Endothelial cell (in vitro differentiated cells): Measurements from ENCODE around the gene USP13. TPM values are rescaled to one million over a fixed set of nuclear protein-coding genes. Genes with fewer than 3 reads are reported as not detected.

Experiments used
- DNase-seq: peaks from one replicate; pipeline ENCODE4 v3.0.0; 2021; ENCODE audit warnings: low spot score
- H3K27ac Mint-ChIP-seq: one replicate; pipeline ENCODE4 v1.8.0; 2021; ENCODE audit warnings: mixed read lengths, inconsistent platforms; ENCODE audit not compliant: unreplicated experiment
- H3K27me3 Mint-ChIP-seq: one replicate; pipeline ENCODE4 v1.8.0; 2021; ENCODE audit warnings: mild to moderate bottlenecking, moderate library complexity, mixed read lengths, inconsistent platforms; ENCODE audit not compliant: unreplicated experiment
- H3K36me3 Mint-ChIP-seq: one replicate; pipeline ENCODE4 v1.8.0; 2021; ENCODE audit warnings: mild to moderate bottlenecking, low read depth, mixed read lengths, inconsistent platforms; ENCODE audit not compliant: unreplicated experiment
- H3K4me1 Mint-ChIP-seq: one replicate; pipeline ENCODE4 v1.8.0; 2021; ENCODE audit warnings: mild to moderate bottlenecking, mixed read lengths, inconsistent platforms; ENCODE audit not compliant: unreplicated experiment
- H3K4me3 Mint-ChIP-seq: one replicate; pipeline ENCODE4 v1.8.0; 2021; ENCODE audit warnings: mild to moderate bottlenecking, mixed read lengths, inconsistent platforms; ENCODE audit not compliant: unreplicated experiment
- H3K9me3 Mint-ChIP-seq: one replicate; pipeline ENCODE4 v1.8.0; 2021; ENCODE audit warnings: mixed read lengths, inconsistent platforms; ENCODE audit not compliant: unreplicated experiment
- CTCF ChIP-seq: fragments of 200-600 bp; sonication (generic); IDR thresholded peaks from one replicate; pipeline ENCODE4 v1.5.0; 2021; ENCODE audit warnings: antibody characterized with exemption; ENCODE audit not compliant: unreplicated experiment
- total RNA-seq: library from RNA; stranded (reverse); fragmentation: NEBNext Ultra II Directional; extraction: Animal tissue kit (Norgen Biotek cat#: 25700); gene quantifications from one replicate; pipeline ENCODE4 v1.2.1, GENCODE V29; 2021; ENCODE audit not compliant: unreplicated experiment

Gene USP13
- total RNA-seq, 1 donor from 2014 or later = 18.9 TPM

DNA sequence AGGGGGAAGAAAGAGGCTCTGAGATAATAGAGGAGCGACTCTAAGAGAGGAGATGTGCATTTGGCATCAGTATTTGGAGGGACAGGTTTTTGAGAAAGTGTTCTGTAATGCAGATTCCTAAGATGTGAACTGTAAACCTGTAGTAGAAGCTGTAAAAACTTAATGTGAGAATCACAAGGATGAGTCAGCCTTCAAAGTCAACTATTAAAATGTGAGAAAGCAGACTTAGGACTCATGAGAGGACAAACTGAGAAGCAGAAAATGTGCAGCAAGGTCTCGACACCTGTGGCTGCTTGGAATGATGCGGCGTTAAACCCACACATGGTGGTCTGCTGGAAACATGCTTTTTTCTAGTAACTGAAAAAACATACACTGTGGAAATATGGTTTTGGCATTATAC is 36.0 kb downstream of the USP13 start:
- Mint-ChIP-seq H3K27me3 (no peaks in the 10 kb centered on the region), H3K9me3 (no peaks in the 10 kb centered on the region), H3K27ac (no peak overlapping the region), H3K4me1 (peaks cover 2% of the 10 kb centered on the region), H3K4me3 (no peak overlapping the region), H3K36me3 (peaks cover 24% of the 10 kb centered on the region)
- no peak for TF ChIP-seq CTCF
- no peak for DNase-seq

GRCh38 chr3:179694731-179695130 is 41.9 kb downstream of the USP13 start:
- no peak overlapping the region for H3K27ac Mint-ChIP-seq
- peaks cover 19% of the 10 kb centered on the region for H3K36me3 Mint-ChIP-seq
- DNase-seq = no peak
- H3K27me3 Mint-ChIP-seq = no peaks in the 10 kb centered on the region
- no peaks in the 10 kb centered on the region for H3K9me3 Mint-ChIP-seq
- H3K4me1 Mint-ChIP-seq = peaks cover 14% of the 10 kb centered on the region
- no peak for TF ChIP-seq CTCF
- H3K4me3 Mint-ChIP-seq = no peak overlapping the region

GRCh38 chr3:179695672-179696313 is 43.0 kb downstream of the USP13 start:
- H3K27ac Mint-ChIP-seq = no peak overlapping the region
- no peak for DNase-seq
- no peaks in the 10 kb centered on the region for H3K27me3 Mint-ChIP-seq
- no peak for TF ChIP-seq CTCF
- peaks cover 15% of the 10 kb centered on the region for H3K36me3 Mint-ChIP-seq
- no peaks in the 10 kb centered on the region for H3K9me3 Mint-ChIP-seq
- peaks cover 23% of the 10 kb centered on the region for H3K4me1 Mint-ChIP-seq
- H3K4me3 Mint-ChIP-seq = no peak overlapping the region

- no peak overlapping the region for H3K27ac Mint-ChIP-seq
- H3K4me3 Mint-ChIP-seq = peak overlapping the region; percentile 14
- no peaks in the 10 kb centered on the region for H3K27me3 Mint-ChIP-seq
- TF ChIP-seq CTCF = no peak
- H3K4me1 Mint-ChIP-seq = peaks cover 41% of the 10 kb centered on the region
- DNase-seq = no peak
- no peaks in the 10 kb centered on the region for H3K9me3 Mint-ChIP-seq
- H3K36me3 Mint-ChIP-seq = peaks cover 3% of the 10 kb centered on the region
Measured at GRCh38 chr3:179697736-179698332, 45.0 kb downstream of the USP13 start.

- no peak for TF ChIP-seq CTCF
- peak overlapping the region; percentile 99 for H3K27ac Mint-ChIP-seq
- H3K27me3 Mint-ChIP-seq = peaks cover 3% of the 10 kb centered on the region
- H3K36me3 Mint-ChIP-seq = peaks cover 6% of the 10 kb centered on the region
- H3K9me3 Mint-ChIP-seq = no peaks in the 10 kb centered on the region
- H3K4me3 Mint-ChIP-seq = peak overlapping the region; percentile 60
- peaks cover 51% of the 10 kb centered on the region for H3K4me1 Mint-ChIP-seq
- DNase-seq = no peak
Measured at GRCh38 chr3:179700716-179701115, 47.9 kb downstream of the USP13 start.
